AG08396 (cell line): ENCODE data around the gene PHYKPL.
"Not testable (repeated sequence)": the region's sequence is repeated elsewhere in the genome, so short reads cannot be mapped to it uniquely, and the experiment has no call there.

Experiments
- DNase-seq: peaks from one replicate; pipeline ENCODE4 v3.0.0; 2012; ENCODE audit warnings: low spot score, mixed read lengths

PHYKPL gene

GRCh38 chr5:178206166-178207101 is 26.2 kb downstream of the PHYKPL start:
- no peak for DNase-seq

- no peak for DNase-seq
Observed at GRCh38 chr5:178205749-178206047, 26.9 kb downstream of the PHYKPL start.

GRCh38 chr5:178204935-178205748 is 27.5 kb downstream of the PHYKPL start:
- peak; percentile 95 for DNase-seq

- DNase-seq: peak; percentile 100
Observed at GRCh38 chr5:178204182-178204934, 28.2 kb downstream of the PHYKPL start, which contains the start of gene HNRNPAB. HNRNPAB (plus strand) TSS chr5:178204533; CDS start chr5:178204838, 305 bp downstream.

GRCh38 chr5:178203670-178204181 is 28.9 kb downstream of the PHYKPL start:
- DNase-seq: no peak

GRCh38 chr5:178202541-178202940 is 30.1 kb downstream of the PHYKPL start:
- no peak for DNase-seq

GRCh38 chr5:178201927-178202235 is 30.7 kb downstream of the PHYKPL start:
- no peak for DNase-seq

GRCh38 chr5:178201221-178201926 is 31.2 kb downstream of the PHYKPL start:
- DNase-seq: no peak

- no peak for DNase-seq
Observed at GRCh38 chr5:178199581-178200434, 32.8 kb downstream of the PHYKPL start.

GRCh38 chr5:178198706-178199105 is 33.9 kb downstream of the PHYKPL start:
- DNase-seq: no peak

GRCh38 chr5:178198151-178198550 is 34.5 kb downstream of the PHYKPL start:
- not testable (repeated sequence) for DNase-seq

GRCh38 chr5:178196986-178197385 is 35.6 kb downstream of the PHYKPL start:
- no peak for DNase-seq

- DNase-seq: no peak
Observed at GRCh38 chr5:178196281-178196812, 36.3 kb downstream of the PHYKPL start.

GRCh38 chr5:178194026-178194425 is 38.6 kb downstream of the PHYKPL start:
- no peak for DNase-seq

- no peak for DNase-seq
Observed at GRCh38 chr5:178193251-178193809, 39.3 kb downstream of the PHYKPL start.

- DNase-seq: no peak
Observed at GRCh38 chr5:178192787-178193186, 39.8 kb downstream of the PHYKPL start.

GRCh38 chr5:178192244-178192643 is 40.4 kb downstream of the PHYKPL start:
- DNase-seq: no peak

- no peak for DNase-seq
Observed at GRCh38 chr5:178191661-178192060, 40.9 kb downstream of the PHYKPL start.

- DNase-seq: no peak
Observed at GRCh38 chr5:178189433-178189832, 43.2 kb downstream of the PHYKPL start.

GRCh38 chr5:178187014-178187413 is 45.6 kb downstream of the PHYKPL start, which contains the start of gene GMCL2:
GMCL2 (minus strand) TSS chr5:178187371; CDS start chr5:178187299, 72 bp downstream.
- DNase-seq: no peak
